NCI-H2227 (cell line): ENCODE measurements around the gene PGBD5.

Experiments
- DNase-seq: peaks from one replicate; lab custom pipeline; 2025; ENCODE audit not compliant: unreplicated experiment; lab: John Stamatoyannopoulos, UW

PGBD5 gene

DNA sequence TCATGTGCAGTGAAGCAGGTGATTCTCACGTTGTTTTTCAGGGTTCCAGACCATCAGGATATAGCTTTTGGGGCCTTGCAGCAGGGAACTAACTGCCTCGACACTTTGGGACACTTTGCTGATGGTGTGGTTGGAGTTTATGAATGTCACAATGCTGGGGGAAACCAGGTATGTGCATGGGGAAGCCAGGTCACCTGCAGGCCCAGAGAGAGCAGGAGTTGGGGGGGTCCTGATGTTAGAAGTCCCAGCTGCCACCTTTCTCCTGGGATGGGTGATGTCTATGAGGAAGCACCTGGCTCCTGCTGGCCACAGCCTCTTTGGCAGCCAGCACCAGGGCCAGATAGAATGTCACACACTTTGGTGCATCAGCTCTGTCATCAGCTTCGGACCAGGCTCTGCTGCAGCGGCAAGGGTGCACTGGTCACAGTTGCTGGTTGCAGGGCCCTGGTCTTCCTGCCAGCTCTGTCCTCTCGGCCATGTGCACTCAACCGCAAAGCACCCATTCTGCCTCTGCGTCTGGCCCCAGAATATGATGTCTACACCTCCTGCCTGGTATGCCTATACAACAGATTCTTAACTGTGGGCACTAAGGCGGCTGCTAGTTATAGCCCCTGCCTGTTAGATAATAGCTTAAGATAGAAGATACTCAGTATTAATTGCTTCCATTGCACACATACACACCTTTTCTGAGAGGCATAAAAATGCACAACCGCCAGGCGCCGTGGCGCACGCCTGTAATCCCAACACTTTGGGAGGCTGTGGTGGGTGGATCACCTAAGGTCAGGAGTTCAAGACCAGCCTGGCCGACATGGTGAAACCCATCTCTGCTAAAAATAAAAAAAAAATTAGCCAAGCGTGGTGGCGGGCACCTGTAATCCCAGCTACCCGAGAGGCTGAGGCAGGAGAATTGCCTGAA is 160.7 kb downstream of the PGBD5 start:
- DNase-seq: no peak
